GM12872 (cell line): ENCODE measurements around the gene RADIL.

Experiments
- TF ChIP-seq, protein P1 (sequence below): IDR thresholded peaks from 3 replicates; pipeline ENCODE4 v1.5.1; 2011; ENCODE audit warnings: low read depth, mild to moderate bottlenecking, low read length, moderate library complexity; ENCODE audit not compliant: insufficient read depth

Gene RADIL

DNA sequence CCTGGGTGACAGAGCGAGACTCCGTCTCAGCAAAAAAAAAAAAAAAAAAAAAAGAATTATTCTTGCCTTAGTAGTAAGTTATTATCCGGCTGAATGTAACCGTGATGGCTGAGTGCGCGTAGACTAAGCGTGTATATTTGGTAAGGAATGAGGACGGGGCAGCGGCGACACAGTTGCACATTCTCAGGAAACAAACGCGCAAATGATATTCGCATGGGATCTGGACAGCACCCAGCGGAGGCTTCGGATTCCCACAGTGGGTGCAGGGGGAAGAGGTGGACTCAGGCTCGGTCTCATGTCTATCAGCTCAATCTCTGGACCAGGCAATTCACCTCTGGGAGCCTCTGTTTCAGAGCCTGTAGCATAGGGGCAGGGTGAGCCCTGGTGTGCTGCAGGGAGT is 50.8 kb downstream of the RADIL start:
- TF ChIP-seq, protein P1, sequence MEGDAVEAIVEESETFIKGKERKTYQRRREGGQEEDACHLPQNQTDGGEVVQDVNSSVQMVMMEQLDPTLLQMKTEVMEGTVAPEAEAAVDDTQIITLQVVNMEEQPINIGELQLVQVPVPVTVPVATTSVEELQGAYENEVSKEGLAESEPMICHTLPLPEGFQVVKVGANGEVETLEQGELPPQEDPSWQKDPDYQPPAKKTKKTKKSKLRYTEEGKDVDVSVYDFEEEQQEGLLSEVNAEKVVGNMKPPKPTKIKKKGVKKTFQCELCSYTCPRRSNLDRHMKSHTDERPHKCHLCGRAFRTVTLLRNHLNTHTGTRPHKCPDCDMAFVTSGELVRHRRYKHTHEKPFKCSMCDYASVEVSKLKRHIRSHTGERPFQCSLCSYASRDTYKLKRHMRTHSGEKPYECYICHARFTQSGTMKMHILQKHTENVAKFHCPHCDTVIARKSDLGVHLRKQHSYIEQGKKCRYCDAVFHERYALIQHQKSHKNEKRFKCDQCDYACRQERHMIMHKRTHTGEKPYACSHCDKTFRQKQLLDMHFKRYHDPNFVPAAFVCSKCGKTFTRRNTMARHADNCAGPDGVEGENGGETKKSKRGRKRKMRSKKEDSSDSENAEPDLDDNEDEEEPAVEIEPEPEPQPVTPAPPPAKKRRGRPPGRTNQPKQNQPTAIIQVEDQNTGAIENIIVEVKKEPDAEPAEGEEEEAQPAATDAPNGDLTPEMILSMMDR, result no peak

DNA sequence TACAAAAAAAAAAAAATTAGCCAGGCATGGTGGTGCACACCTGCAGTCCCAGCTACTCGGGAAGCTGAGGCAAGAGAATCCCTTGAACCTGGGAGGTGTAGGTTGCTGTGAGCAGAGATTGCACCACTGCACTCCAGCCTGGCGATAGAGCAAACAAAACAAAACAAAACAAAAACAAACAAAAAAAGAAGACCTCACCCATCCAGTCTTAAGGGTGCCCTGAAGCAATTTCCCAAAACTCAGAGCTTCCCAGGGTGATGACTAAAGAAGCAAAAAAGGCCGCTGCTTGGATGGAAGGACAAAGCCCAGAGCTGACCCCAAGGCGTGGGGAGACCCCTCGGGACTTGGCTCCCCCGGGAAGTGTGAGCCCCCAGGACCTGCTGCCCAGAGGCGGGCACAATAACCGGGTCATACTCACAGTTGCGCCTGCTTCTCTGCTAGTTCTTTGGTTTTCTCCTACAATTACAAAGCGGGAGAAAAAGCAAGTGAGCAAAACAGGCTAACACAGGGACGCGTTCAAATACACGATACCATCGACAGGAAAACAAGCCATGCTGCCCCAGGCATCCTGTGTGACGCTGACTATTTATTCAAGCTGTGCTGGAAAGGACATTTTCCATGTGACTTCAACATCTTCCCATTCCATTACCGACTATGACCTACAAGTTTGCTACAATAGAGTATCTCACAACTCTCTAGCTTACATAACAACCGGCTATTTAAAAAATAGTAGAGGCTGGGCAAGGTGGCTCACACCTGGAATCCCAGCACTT is 51.6 kb downstream of the RADIL start:
- TF ChIP-seq, protein P1, result no peak

GRCh38 chr7:4830176-4830575 is 53.3 kb downstream of the RADIL start:
- TF ChIP-seq, protein P1, result peak; percentile 94

DNA sequence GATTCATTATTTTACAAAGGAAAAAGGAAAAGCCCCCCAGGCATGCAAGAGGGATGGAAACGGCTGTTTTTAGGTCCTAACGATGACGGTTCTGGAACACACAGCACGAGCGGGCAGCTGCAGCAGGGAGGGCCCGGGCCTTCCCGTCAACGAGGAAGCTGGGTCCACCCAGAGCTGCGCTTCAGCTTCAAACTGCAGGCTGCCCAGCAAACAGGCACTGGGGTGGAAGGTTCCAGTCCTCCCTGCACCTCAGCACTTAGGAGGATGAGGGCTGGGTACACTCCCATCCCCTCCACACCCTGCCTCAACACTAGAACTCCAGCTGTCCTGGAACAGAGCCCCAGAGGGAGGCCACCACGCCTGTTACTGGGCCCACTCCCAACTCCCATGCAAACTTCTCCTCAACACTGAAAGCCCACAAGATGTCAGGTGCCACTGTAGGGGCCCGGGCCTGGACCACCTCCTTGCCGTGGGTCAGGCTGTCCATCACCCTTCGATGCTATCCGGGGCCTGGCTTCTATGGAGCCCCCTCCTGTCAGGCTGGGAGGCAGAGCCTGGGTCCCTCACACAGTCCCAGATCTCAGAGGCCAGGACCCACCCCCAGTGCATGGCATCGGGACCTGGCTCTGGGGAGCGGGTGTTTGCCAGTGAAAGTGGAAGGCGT is 54.7 kb downstream of the RADIL start:
- TF ChIP-seq, protein P1, result no peak

DNA sequence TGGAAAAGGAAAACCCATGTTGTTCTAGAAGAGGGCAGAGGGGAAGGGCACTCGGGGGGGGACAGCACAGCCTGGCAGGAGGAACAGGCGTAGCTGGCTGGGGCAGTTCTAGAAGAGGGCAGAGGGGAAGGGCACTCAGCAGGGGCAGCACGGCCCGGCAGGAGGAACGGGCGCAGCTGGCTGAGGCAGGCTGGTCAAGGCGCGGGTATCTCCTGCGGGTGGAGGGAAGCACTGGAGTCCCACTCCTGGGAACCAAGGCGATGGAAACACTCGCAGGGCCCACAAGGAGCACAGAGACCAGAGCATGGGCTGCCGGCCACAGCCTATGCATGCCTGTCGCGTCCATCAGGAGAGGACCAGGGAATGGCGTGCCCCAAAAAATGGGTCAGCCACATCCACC is 58.4 kb downstream of the RADIL start:
- TF ChIP-seq, protein P1, result no peak

DNA sequence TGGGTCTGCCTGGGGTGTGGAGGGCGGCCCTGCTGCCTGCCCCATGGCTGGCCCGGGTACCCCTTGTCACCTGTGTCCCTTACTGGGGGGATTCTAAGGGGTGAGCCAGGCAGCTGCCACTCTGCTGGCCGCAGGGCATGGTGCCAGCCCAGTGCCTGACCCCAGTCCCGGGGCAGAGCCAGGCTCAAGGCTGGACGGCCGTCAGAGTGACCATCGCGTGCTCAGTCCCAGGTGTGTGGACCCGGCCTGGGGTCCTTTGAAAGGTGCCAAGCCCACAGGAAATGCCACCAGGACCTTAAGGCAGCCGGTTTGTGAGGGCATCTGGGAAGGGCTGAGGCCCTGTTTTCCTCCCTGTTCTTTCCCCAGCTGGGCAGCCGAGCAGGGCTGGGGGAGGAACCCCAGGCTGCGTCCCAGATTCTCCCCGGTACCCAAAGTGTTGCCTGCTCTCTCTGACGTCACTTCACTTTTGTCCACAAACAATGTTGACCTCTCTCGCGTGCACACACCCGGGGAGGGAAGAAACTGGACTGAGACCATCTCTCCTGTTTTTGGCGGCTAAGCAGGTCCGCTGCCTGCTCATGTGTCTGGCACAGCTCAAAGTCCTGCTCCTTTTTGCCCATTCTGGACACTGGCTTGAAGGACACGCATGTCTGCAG is 59.3 kb downstream of the RADIL start:
- TF ChIP-seq, protein P1, result no peak

- TF ChIP-seq, protein P1, result no peak
Observed at GRCh38 chr7:4823441-4824119, 59.9 kb downstream of the RADIL start.
